Measurements from ENCODE around the gene EPX. TPM values are rescaled to one million over a fixed set of nuclear protein-coding genes. Genes with fewer than 3 reads are reported as not detected.
A peak's percentile ranks its signal among the peaks of the same experiment; 100 is the strongest.

Gene EPX
- total RNA-seq, 1 experiment from 2014 or later, result not detected

- TF ChIP-seq CTCF (IDR thresholded peaks at IDR 0.05 in 2 of 3, conservative IDR thresholded peaks at IDR 0.05 in 1 of 3; ENCODE audit: borderline replicate concordance in 1 of 3, insufficient read depth in 1 of 3, low read depth in 2 of 3, low read length in 2 of 3), result peak in 2 of 3 experiments; percentile 64 to 79; a peak in 4 of 6 replicates
- peak; percentile 72 for TF ChIP-seq TCF7L2 (IDR thresholded peaks at IDR 0.05; ENCODE audit: borderline replicate concordance, extremely low read depth, insufficient read depth, insufficient read length)
- no peak for TF ChIP-seq EGR1 (IDR thresholded peaks at IDR 0.05; ENCODE audit: low read depth)
- TF ChIP-seq SIN3A (IDR thresholded peaks at IDR 0.05; ENCODE audit: low read depth), result peak; percentile 87
- TF ChIP-seq EZH2 (IDR thresholded peaks at IDR 0.05), result no peak
Measured at GRCh38 chr17:58219007-58219788, 26.7 kb downstream of the EPX start, which contains the start of gene MKS1 (continued).

GRCh38 chr17:58219789-58220183, 27.3 kb downstream of the EPX start:
- H4K20me1 ChIP-seq (ENCODE audit: insufficient read depth), result no peaks in the 10 kb centered on the region
- ChIA-PET RAD21 (ENCODE audit: low non-redundant PET in 1 of 2, low total read pairs in 2 of 2, uncharacterized antibody in 2 of 2, unreplicated experiment in 2 of 2) (no interaction called here), POLR2A (interaction anchor here (1.0 to 1.6 kb wide), 3 partner anchors 17 to 412 kb away, joined by 3 to 4 read pairs (median 4); no protein-coding TSS in a partner anchor), CTCF (interaction anchor here (0.6 to 5.1 kb wide), 3 partner anchors 10 to 30 kb away, joined by 3 to 36 read pairs (median 3); no protein-coding TSS in a partner anchor)
- no peaks in the 10 kb centered on the region for H3K79me2 ChIP-seq (ENCODE audit: insufficient read depth, low read length)
- intact Hi-C loops (cut with micrococcal nuclease), result no loop called here
- H3K9me2 ChIP-seq (ENCODE audit: insufficient read depth), result peaks cover 2% of the 10 kb centered on the region; the same call in 1 of the 2 replicates
- ATAC-seq (no peak), DNase-seq (ENCODE audit: low read depth, low spot score) (no peak)
- peak overlapping the region; percentile 73 for H3K9ac ChIP-seq (ENCODE audit: low read length)
- H3K4me2 ChIP-seq (ENCODE audit: low read length), result peak overlapping the region; percentile 76
- no TSS peak for BruUV-seq (replicated peaks)
- H3K9me3 ChIP-seq (ENCODE audit: control insufficient read depth in 1 of 2, insufficient read depth in 1 of 2, low read depth in 1 of 2, low read length in 2 of 2), result no peaks in the 10 kb centered on the region
- H2AFZ ChIP-seq (ENCODE audit: low read depth, low read length, poor library complexity, severe bottlenecking), result peak overlapping the region; percentile 99
- H3K27me3 ChIP-seq (ENCODE audit: insufficient read depth, low read length), result no peaks in the 10 kb centered on the region
- H3K4me3 ChIP-seq (replicated peaks in 1 of 2; ENCODE audit: low read depth in 1 of 2, low read length in 2 of 2), result peak overlapping the region; percentile 66 to 87
- peaks cover 12 to 26% of the 10 kb centered on the region in 2 experiments; a peak in 3 of 4 replicates for H3K4me1 ChIP-seq (ENCODE audit: control insufficient read depth in 1 of 2, insufficient read depth in 2 of 2, low read length in 2 of 2)
- no peak overlapping the region; the same call in 1 of the 2 replicates for H3K27ac ChIP-seq (ENCODE audit: low read depth, low read length)
- no peaks in the 10 kb centered on the region for H3K36me3 ChIP-seq (ENCODE audit: control insufficient read depth in 1 of 2, insufficient read depth in 2 of 2, low read length in 2 of 2)
- TF ChIP-seq SIN3A (IDR thresholded peaks at IDR 0.05; ENCODE audit: low read depth) (no peak), MAX (IDR thresholded peaks at IDR 0.05) (no peak), POLR2A (IDR thresholded peaks at IDR 0.05; ENCODE audit: borderline replicate concordance, extremely low read depth, insufficient read depth, insufficient read length) (no peak), POLR2AphosphoS5 (IDR thresholded peaks at IDR 0.05; ENCODE audit: low read depth, low read length) (no peak), ZFX (IDR thresholded peaks at IDR 0.05) (no peak), YY1 (IDR thresholded peaks at IDR 0.05; ENCODE audit: extremely low read depth, insufficient replicate concordance, low read depth, low read length) (no peak), CTCF (IDR thresholded peaks at IDR 0.05 in 2 of 3, conservative IDR thresholded peaks at IDR 0.05 in 1 of 3; ENCODE audit: borderline replicate concordance in 1 of 3, insufficient read depth in 1 of 3, low read depth in 2 of 3, low read length in 2 of 3) (no peak), EGR1 (IDR thresholded peaks at IDR 0.05; ENCODE audit: low read depth) (no peak), EZH2 (IDR thresholded peaks at IDR 0.05) (no peak), SP1 (IDR thresholded peaks at IDR 0.05; ENCODE audit: low read depth) (no peak), CEBPB (IDR thresholded peaks at IDR 0.05; ENCODE audit: low read depth) (no peak), FOSL1 (IDR thresholded peaks at IDR 0.05; ENCODE audit: low read depth) (no peak)
- TF ChIP-seq, protein P1, sequence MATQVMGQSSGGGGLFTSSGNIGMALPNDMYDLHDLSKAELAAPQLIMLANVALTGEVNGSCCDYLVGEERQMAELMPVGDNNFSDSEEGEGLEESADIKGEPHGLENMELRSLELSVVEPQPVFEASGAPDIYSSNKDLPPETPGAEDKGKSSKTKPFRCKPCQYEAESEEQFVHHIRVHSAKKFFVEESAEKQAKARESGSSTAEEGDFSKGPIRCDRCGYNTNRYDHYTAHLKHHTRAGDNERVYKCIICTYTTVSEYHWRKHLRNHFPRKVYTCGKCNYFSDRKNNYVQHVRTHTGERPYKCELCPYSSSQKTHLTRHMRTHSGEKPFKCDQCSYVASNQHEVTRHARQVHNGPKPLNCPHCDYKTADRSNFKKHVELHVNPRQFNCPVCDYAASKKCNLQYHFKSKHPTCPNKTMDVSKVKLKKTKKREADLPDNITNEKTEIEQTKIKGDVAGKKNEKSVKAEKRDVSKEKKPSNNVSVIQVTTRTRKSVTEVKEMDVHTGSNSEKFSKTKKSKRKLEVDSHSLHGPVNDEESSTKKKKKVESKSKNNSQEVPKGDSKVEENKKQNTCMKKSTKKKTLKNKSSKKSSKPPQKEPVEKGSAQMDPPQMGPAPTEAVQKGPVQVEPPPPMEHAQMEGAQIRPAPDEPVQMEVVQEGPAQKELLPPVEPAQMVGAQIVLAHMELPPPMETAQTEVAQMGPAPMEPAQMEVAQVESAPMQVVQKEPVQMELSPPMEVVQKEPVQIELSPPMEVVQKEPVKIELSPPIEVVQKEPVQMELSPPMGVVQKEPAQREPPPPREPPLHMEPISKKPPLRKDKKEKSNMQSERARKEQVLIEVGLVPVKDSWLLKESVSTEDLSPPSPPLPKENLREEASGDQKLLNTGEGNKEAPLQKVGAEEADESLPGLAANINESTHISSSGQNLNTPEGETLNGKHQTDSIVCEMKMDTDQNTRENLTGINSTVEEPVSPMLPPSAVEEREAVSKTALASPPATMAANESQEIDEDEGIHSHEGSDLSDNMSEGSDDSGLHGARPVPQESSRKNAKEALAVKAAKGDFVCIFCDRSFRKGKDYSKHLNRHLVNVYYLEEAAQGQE (IDR thresholded peaks at IDR 0.05; ENCODE audit: low read depth), result no peak
